GM12878 (cell line): ENCODE measurements around the gene SMAD5. TPM values are rescaled to one million over a fixed set of nuclear protein-coding genes. Genes with fewer than 3 reads are reported as not detected.

Experiments
- ATAC-seq: fragments of 200-7000 bp; cut with Tn5 transposase; 3 replicates; pipeline ENCODE4 v1.9.1; 2020; ENCODE audit warnings: mild to moderate bottlenecking, moderate library complexity
- BruUV-seq: library from RNA; stranded (reverse); fragments of 400-500 nt; replicated peaks from 2 replicates; lab custom pipeline; 2021; lab: Mats Ljungman, UMichigan
- CTCF ChIA-PET: fragments of 300-600 bp; sonication (Branson Sonifier 250); formaldehyde crosslinking; extraction: SDS; loops from one replicate; lab custom pipeline; 2021; ENCODE audit warnings: inconsistent platforms; lab: Yijun Ruan, JAX
- POLR2A ChIA-PET: fragments of 350-600 bp; formaldehyde crosslinking; extraction: SDS; loops from one replicate; lab custom pipeline; 2021; ENCODE audit warnings: inconsistent platforms; lab: Charles Lee
- RAD21 ChIA-PET: fragments of 300-600 bp; sonication (Branson Sonifier 250); formaldehyde crosslinking; loops from one replicate; lab custom pipeline; 2023; ENCODE audit warnings: antibody characterized with exemption; ENCODE audit not compliant: unreplicated experiment; lab: Charles Lee
- SMC1A ChIA-PET: fragments of 300-600 bp; sonication (Branson Sonifier 250); formaldehyde crosslinking; loops from one replicate; lab custom pipeline; 2023; ENCODE audit not compliant: unreplicated experiment, uncharacterized antibody; lab: Charles Lee
- DNase-seq: peaks from one replicate; pipeline ENCODE4 v3.0.0-alpha.2; 2011; ENCODE audit warnings: low read depth, low spot score
- FAIRE-seq: peaks from 3 replicates; lab custom pipeline; 2011; peaks lifted over from hg19 to GRCh38; lab: Jason Lieb, UNC
- H2AFZ ChIP-seq: 2 replicates; pipeline ENCODE4 v1.6.0; 2011; ENCODE audit warnings: low read depth, low read length, control low read depth; ENCODE audit not compliant: control insufficient read depth
- H3K27ac ChIP-seq: 2 replicates; pipeline ENCODE4 v1.5.1; 2011; ENCODE audit warnings: control low read depth; ENCODE audit not compliant: control insufficient read depth, insufficient read depth
- H3K27me3 ChIP-seq, 2 experiments: replicated peaks in 1 of 2; 2 replicates each; pipeline versions ENCODE4 v1.6.0 to v1.6.1; 2011; ENCODE audit warnings: low read length in 1 of 2; ENCODE audit not compliant: control insufficient read depth in 2 of 2, insufficient read depth in 2 of 2
- H3K36me3 ChIP-seq, 2 experiments: 2 replicates each; pipeline ENCODE4 v1.5.1; 2011; ENCODE audit warnings: low read length in 1 of 2; ENCODE audit not compliant: control insufficient read depth in 2 of 2, insufficient read depth in 2 of 2
- H3K4me1 ChIP-seq: 2 replicates; pipeline ENCODE4 v1.6.1; 2011; ENCODE audit warnings: mild to moderate bottlenecking, low read length, moderate library complexity, mixed read lengths; ENCODE audit not compliant: control insufficient read depth, insufficient read depth
- H3K4me2 ChIP-seq: 2 replicates; pipeline ENCODE4 v1.6.0; 2011; ENCODE audit warnings: control low read depth; ENCODE audit not compliant: control insufficient read depth, insufficient read depth
- H3K4me3 ChIP-seq: fragments of 200-600 bp; sonication (generic); 2 replicates; pipeline ENCODE4 v1.5.1; 2016
- H3K79me2 ChIP-seq: 2 replicates; pipeline ENCODE4 v1.6.0; 2011; ENCODE audit warnings: low read length; ENCODE audit not compliant: control insufficient read depth, insufficient read depth
- H3K9ac ChIP-seq: 2 replicates; pipeline ENCODE4 v1.8.0; 2011; ENCODE audit warnings: low read length, control low read depth, mixed read lengths; ENCODE audit not compliant: control insufficient read depth, insufficient read depth
- H3K9me3 ChIP-seq: replicated peaks from 3 replicates; pipeline ENCODE4 v1.5.1; 2011; ENCODE audit warnings: mild to moderate bottlenecking, low read length; ENCODE audit not compliant: control insufficient read depth, insufficient read depth
- H4K20me1 ChIP-seq: 2 replicates; pipeline ENCODE4 v1.6.0; 2011; ENCODE audit not compliant: control insufficient read depth, insufficient read depth
- EED ChIP-seq: sonication (generic); IDR thresholded peaks from 2 replicates; pipeline ENCODE4 v1.6.1; 2016; ENCODE audit warnings: antibody characterized with exemption, low read depth
- ETV6 ChIP-seq, 2 experiments: fragments of 450-650 bp in 1 of 2; IDR thresholded peaks in 1 of 2; conservative IDR thresholded peaks in 1 of 2; 2 replicates each; pipeline ENCODE4 v1.6.1; 2014; ENCODE audit warnings: antibody characterized with exemption in 1 of 2, borderline replicate concordance in 1 of 2, low read depth in 1 of 2, mild to moderate bottlenecking in 1 of 2, moderate library complexity in 1 of 2
- JUNB ChIP-seq: IDR thresholded peaks from 2 replicates; pipeline ENCODE4 v1.6.1; 2016; ENCODE audit warnings: antibody characterized with exemption, mild to moderate bottlenecking
- MEF2B ChIP-seq: fragments of 450-650 bp; IDR thresholded peaks from 2 replicates; pipeline ENCODE4 v1.6.1; 2018; ENCODE audit warnings: mild to moderate bottlenecking, moderate library complexity; ENCODE audit not compliant: partially characterized antibody, poor library complexity, severe bottlenecking
- PKNOX1 ChIP-seq: fragments of 450-650 bp; IDR thresholded peaks from 2 replicates; pipeline ENCODE4 v1.6.1; 2016; ENCODE audit warnings: mild to moderate bottlenecking
- RAD21 ChIP-seq: IDR thresholded peaks from 2 replicates; pipeline ENCODE4 v1.6.1; 2011; ENCODE audit warnings: mild to moderate bottlenecking, low read depth, low read length, moderate library complexity; ENCODE audit not compliant: insufficient read depth
- RB1 ChIP-seq: fragments of 450-650 bp; formaldehyde crosslinking; IDR thresholded peaks from 2 replicates; pipeline ENCODE4 v1.6.1; 2017; ENCODE audit warnings: mild to moderate bottlenecking, borderline replicate concordance
- SIN3A ChIP-seq: IDR thresholded peaks from 2 replicates; pipeline ENCODE4 v1.6.1; 2012; ENCODE audit warnings: low read depth, low read length, improper control_type of control experiment
- WGBS: methylation state at CpG from one replicate; pipeline ENCODE4 v1.1.6; 2016; ENCODE audit warnings: low lambda C conversion rate; ENCODE audit not compliant: insufficient replicate concordance, insufficient coverage; ENCODE audit errors: missing lambda C conversion rate; 5-methylcytosine and 5-hydroxymethylcytosine counted together
- in situ Hi-C: fragments of 300-500 bp; cut with MboI; formaldehyde crosslinking; loops from 9 replicates; pipeline ENCODE4 v1.14.3; 2018; ENCODE audit warnings: mixed read lengths
- intact Hi-C: fragments of 100-400 bp; cut with micrococcal nuclease; formaldehyde crosslinking; loops from one replicate; pipeline ENCODE4 v1.14.2; 2022; ENCODE audit not compliant: unreplicated experiment
- polyA plus RNA-seq, 11 experiments: library from polyadenylated mRNA; depleted of rRNA in 4 of 11; unstranded in 6 of 11; stranded (reverse) in 5 of 11; fragments of >200 nt; fragmentation: Nextera tagmentation in 4 of 11; fragmentation: Illumina TruSeq in 1 of 11; extraction: Ambion mirVana in 4 of 11; extraction: Trizol in 1 of 11; gene quantifications; 1 replicate in 1 of 11; 2 replicates in 10 of 11; pipeline versions ENCODE4 v1.2.1 to v1.2.3, GENCODE V29; 2011 to 2016; ENCODE audit warnings: inconsistent platforms in 2 of 11, missing spikeins in 2 of 11, low read depth in 1 of 11
- total RNA-seq, 4 experiments: library from RNA; depleted of rRNA in 3 of 4; stranded (reverse); fragments of >200 nt in 3 of 4; fragmentation: Illumina TruSeq in 1 of 4; extraction: Trizol in 1 of 4; gene quantifications; 2 replicates each; pipeline versions ENCODE4 v1.2.1 to v1.2.3, GENCODE V29; 2013 to 2021

The SMAD5 gene
- total and polyA plus RNA-seq, 10 of the 15 experiments (the other 5 are each of a cell fraction or from before 2014, with no cell fraction given) = 3.6 to 40.6 (median 11.7) TPM

GRCh38 chr5:136143763-136144162, 11.1 kb downstream of the SMAD5 start (continued):
- TF ChIP-seq ETV6 (conservative IDR thresholded peaks at IDR 0.05 in 1 of 2, IDR thresholded peaks at IDR 0.05 in 1 of 2; ENCODE audit: borderline replicate concordance in 1 of 2, low read depth in 1 of 2) = no peak
- no peak for TF ChIP-seq SIN3A
- TF ChIP-seq RAD21 = no peak
- TF ChIP-seq, all 136 proteins: peak for 0

GRCh38 chr5:136145030-136145429, 12.4 kb downstream of the SMAD5 start:
- Histone ChIP-seq H3K4me1 (no peaks in the 10 kb centered on the region), H3K9ac (no peak overlapping the region), H3K79me2 (peaks cover 12% of the 10 kb centered on the region), H3K36me3 (no peaks in the 10 kb centered on the region), H2AFZ (no peak overlapping the region), H4K20me1 (no peaks in the 10 kb centered on the region), H3K4me3 (no peak overlapping the region), H3K27me3 (no peaks in the 10 kb centered on the region), H3K4me2 (no peak overlapping the region), H3K27ac (no peak overlapping the region), H3K9me3 (no peaks in the 10 kb centered on the region)
- ATAC-seq = peak; percentile 82
- POLR2A ChIA-PET = interaction anchor here (0.7 kb wide), 1 partner anchor 46 kb away, joined by 3 read pairs; no protein-coding TSS in a partner anchor
- intact Hi-C loops = no loop called here
- FAIRE-seq = no peak
- TF ChIP-seq RB1 (no peak), PKNOX1 (peak; percentile 31; the same call in 1 of the 2 replicates), MEF2B (peak; percentile 42), EED (no peak), JUNB (peak; percentile 33; the same call in 1 of the 2 replicates)
- in situ Hi-C loops = no loop called here
- 0% methylated on average over 2 of the region's 2 CpGs for WGBS
- RAD21 ChIA-PET = no interaction called here
- DNase-seq = no peak
- CTCF ChIA-PET = interaction anchor here (0.8 to 4.5 kb wide), 4 partner anchors 8 to 81 kb away, joined by 3 to 26 read pairs (median 3); no protein-coding TSS in a partner anchor
- SMC1A ChIA-PET = interaction anchor here (0.6 to 2.5 kb wide), 4 partner anchors 13 to 70 kb away, joined by 3 to 8 read pairs (median 4); partner anchors contain the start of gene SMAD5
- no TSS peak for BruUV-seq
